Activated CD4-positive, alpha-beta memory T cell treated with anti-CD3 and anti-CD28 coated beads for 36 hours (primary cell): ENCODE measurements around the gene PAQR5. TPM values are rescaled to one million over a fixed set of nuclear protein-coding genes. Genes with fewer than 3 reads are reported as not detected.
"Not testable (repeated sequence)": the region's sequence is repeated elsewhere in the genome, so short reads cannot be mapped to it uniquely, and the experiment has no call there.

Experiments
- CTCF ChIA-PET: fragments of 350-600 bp; sonication (Branson Sonifier 250); formaldehyde crosslinking; loops from one replicate; lab custom pipeline; 2021; ENCODE audit warnings: antibody characterized with exemption, inconsistent platforms; lab: Charles Lee
- POLR2A ChIA-PET: fragments of 350-600 bp; sonication (Branson Sonifier 250); formaldehyde crosslinking; loops from one replicate; lab custom pipeline; 2021; ENCODE audit warnings: antibody characterized with exemption; lab: Charles Lee
- DNase-seq: peaks from one replicate; pipeline ENCODE4 v3.0.0-alpha.2; 2020
- H3K27ac Mint-ChIP-seq: one replicate; pipeline ENCODE4 v1.8.0; 2021; ENCODE audit warnings: mixed read lengths
- H3K27me3 Mint-ChIP-seq: one replicate; pipeline ENCODE4 v1.8.0; 2021; ENCODE audit warnings: mixed read lengths
- H3K36me3 Mint-ChIP-seq: one replicate; pipeline ENCODE4 v1.8.0; 2021; ENCODE audit warnings: mixed read lengths
- H3K4me1 Mint-ChIP-seq: one replicate; pipeline ENCODE4 v1.8.0; 2021; ENCODE audit warnings: low read depth, mixed read lengths
- H3K4me3 Mint-ChIP-seq: one replicate; pipeline ENCODE4 v1.8.0; 2021; ENCODE audit warnings: mild to moderate bottlenecking, mixed read lengths
- H3K9me3 Mint-ChIP-seq: one replicate; pipeline ENCODE4 v1.8.0; 2021; ENCODE audit warnings: mixed read lengths
- intact Hi-C: fragments of 100-400 bp; cut with micrococcal nuclease; formaldehyde crosslinking; loops from one replicate; pipeline ENCODE4 v1.15.1; 2023
- total RNA-seq, 2 experiments: library from RNA; stranded (reverse); gene quantifications; one replicate each; pipeline ENCODE4 v1.2.3, GENCODE V29; 2021

The PAQR5 gene
- total RNA-seq, 2 experiments from 2014 or later = 0.10 to 0.15 TPM

- ChIA-PET POLR2A (no interaction called here), CTCF (interaction anchor here (1.8 to 2.0 kb wide), 2 partner anchors 16 to 53 kb away, joined by 5 to 8 read pairs; no protein-coding TSS in a partner anchor)
- no peaks in the 10 kb centered on the region for H3K9me3 Mint-ChIP-seq
- intact Hi-C loops = no loop called here
- peaks cover 20% of the 10 kb centered on the region for H3K4me1 Mint-ChIP-seq
- no peak overlapping the region for H3K27ac Mint-ChIP-seq
- H3K4me3 Mint-ChIP-seq = no peak overlapping the region
- no peak for DNase-seq
- H3K36me3 Mint-ChIP-seq = peaks cover 33% of the 10 kb centered on the region
- H3K27me3 Mint-ChIP-seq = no peaks in the 10 kb centered on the region
Observed at GRCh38 chr15:69446953-69447352, 148.2 kb downstream of the PAQR5 start.

- H3K27ac Mint-ChIP-seq, H3K9me3 Mint-ChIP-seq, DNase-seq, H3K4me3 Mint-ChIP-seq, H3K27me3 Mint-ChIP-seq, POLR2A ChIA-PET: not testable (repeated sequence)
- peaks cover 49% of the 10 kb centered on the region for H3K36me3 Mint-ChIP-seq
- H3K4me1 Mint-ChIP-seq = peaks cover 12% of the 10 kb centered on the region
- intact Hi-C loops = loop anchor here (5.0 kb wide), 2 partner anchors 633 to 647 kb away; partner anchors contain the start of gene TLE3
- CTCF ChIA-PET = interaction anchor here (2.3 kb wide), 1 partner anchor 13 kb away, joined by 11 read pairs; no protein-coding TSS in a partner anchor
Observed at GRCh38 chr15:69450221-69450620, 151.5 kb downstream of the PAQR5 start.

GRCh38 chr15:69450968-69451695 is 152.4 kb downstream of the PAQR5 start:
- Mint-ChIP-seq H3K9me3 (no peaks in the 10 kb centered on the region), H3K36me3 (peaks cover 51% of the 10 kb centered on the region), H3K27me3 (no peaks in the 10 kb centered on the region), H3K4me1 (peaks cover 21% of the 10 kb centered on the region), H3K27ac (peak overlapping the region; percentile 95), H3K4me3 (peak overlapping the region; percentile 93)
- CTCF ChIA-PET = interaction anchor here (0.6 to 4.5 kb wide), 5 partner anchors 11 to 56 kb away, joined by 3 to 74 read pairs (median 13); no protein-coding TSS in a partner anchor
- POLR2A ChIA-PET = interaction anchor here (0.7 to 4.2 kb wide), 13 partner anchors 8 to 646 kb away, joined by 3 to 105 read pairs (median 11); partner anchors contain the start of genes GLCE, KIF23 and TLE3
- DNase-seq = no peak
- intact Hi-C loops = loop anchor here (5.0 kb wide), 2 partner anchors 634 to 646 kb away; partner anchors contain the start of gene TLE3

- Mint-ChIP-seq H3K27me3 (no peaks in the 10 kb centered on the region), H3K9me3 (no peaks in the 10 kb centered on the region), H3K4me1 (peaks cover 23% of the 10 kb centered on the region), H3K27ac (peak overlapping the region; percentile 95), H3K4me3 (peak overlapping the region; percentile 93), H3K36me3 (peaks cover 48% of the 10 kb centered on the region)
- intact Hi-C loops = loop anchor here (1.0 to 5.0 kb wide), 6 partner anchors 10 to 645 kb away; partner anchors contain the start of genes GLCE, KIF23 and TLE3
- DNase-seq = peak; percentile 46
- ChIA-PET POLR2A (interaction anchor here (0.8 to 4.2 kb wide), 19 partner anchors 9 to 645 kb away, joined by 3 to 105 read pairs (median 4); partner anchors contain the start of genes GLCE, KIF23 and TLE3), CTCF (interaction anchor here (1.2 to 4.5 kb wide), 4 partner anchors 10 to 39 kb away, joined by 3 to 74 read pairs (median 16); no protein-coding TSS in a partner anchor)
Observed at GRCh38 chr15:69451951-69452691, 153.4 kb downstream of the PAQR5 start.

GRCh38 chr15:69452692-69453521 is 154.2 kb downstream of the PAQR5 start, which contains the start of gene RPLP1:
Gene RPLP1 (plus strand): TSS chr15:69452818. CDS start chr15:69452949, 131 bp downstream.
- Mint-ChIP-seq H3K27me3 (no peaks in the 10 kb centered on the region), H3K4me1 (peaks cover 23% of the 10 kb centered on the region), H3K27ac (peak within 1 kb of the TSS; percentile 95), H3K4me3 (peak within 1 kb of the TSS; percentile 93), H3K36me3 (peaks cover 44% of the 10 kb centered on the region), H3K9me3 (no peaks in the 10 kb centered on the region)
- ChIA-PET CTCF (interaction anchor here (1.0 to 4.5 kb wide), 6 partner anchors 10 to 1014 kb away, joined by 3 to 74 read pairs (median 8); partner anchors contain the start of genes KIF23 and TLE3), POLR2A (interaction anchor here (0.7 to 4.2 kb wide), 21 partner anchors 10 to 644 kb away, joined by 3 to 105 read pairs (median 4); partner anchors contain the start of genes GLCE, KIF23 and TLE3)
- DNase-seq = peak; percentile 97
- intact Hi-C loops = loop anchor here (1.0 to 5.0 kb wide), 6 partner anchors 9 to 644 kb away; partner anchors contain the start of genes GLCE, KIF23 and TLE3

- DNase-seq = no peak
- intact Hi-C loops = loop anchor here (5.0 kb wide), 2 partner anchors 638 to 642 kb away; partner anchors contain the start of gene TLE3
- peak overlapping the region; percentile 93 for H3K4me3 Mint-ChIP-seq
- peaks cover 41% of the 10 kb centered on the region for H3K36me3 Mint-ChIP-seq
- H3K9me3 Mint-ChIP-seq = no peaks in the 10 kb centered on the region
- CTCF ChIA-PET = interaction anchor here (0.8 to 4.5 kb wide), 3 partner anchors 8 to 13 kb away, joined by 3 to 74 read pairs (median 3); no protein-coding TSS in a partner anchor
- H3K4me1 Mint-ChIP-seq = peaks cover 23% of the 10 kb centered on the region
- POLR2A ChIA-PET = interaction anchor here (1.6 to 4.2 kb wide), 5 partner anchors 9 to 636 kb away, joined by 4 to 105 read pairs (median 28); partner anchors contain the start of genes GLCE and KIF23
- peak overlapping the region; percentile 95 for H3K27ac Mint-ChIP-seq
- H3K27me3 Mint-ChIP-seq = no peaks in the 10 kb centered on the region
Observed at GRCh38 chr15:69454953-69455352, 156.2 kb downstream of the PAQR5 start.

- no peaks in the 10 kb centered on the region for H3K27me3 Mint-ChIP-seq
- DNase-seq = no peak
- H3K9me3 Mint-ChIP-seq = no peaks in the 10 kb centered on the region
- H3K4me1 Mint-ChIP-seq = peaks cover 22% of the 10 kb centered on the region
- ChIA-PET POLR2A (interaction anchor here (1.0 to 2.9 kb wide), 2 partner anchors 10 to 11 kb away, joined by 3 to 18 read pairs; no protein-coding TSS in a partner anchor), CTCF (interaction anchor here (0.7 to 2.4 kb wide), 4 partner anchors 9 to 12 kb away, joined by 3 to 9 read pairs (median 3); no protein-coding TSS in a partner anchor)
- intact Hi-C loops = no loop called here
- no peak overlapping the region for H3K4me3 Mint-ChIP-seq
- peak overlapping the region; percentile 95 for H3K27ac Mint-ChIP-seq
- peaks cover 41% of the 10 kb centered on the region for H3K36me3 Mint-ChIP-seq
Observed at GRCh38 chr15:69456208-69457166, 157.8 kb downstream of the PAQR5 start.

Other genes with a start within 250 kb of the PAQR5 start
- 1 to 10 TPM; 3.9 to 4.4 TPM for gene GLCE, start 138.3 kb upstream of the PAQR5 start, total RNA-seq
- 10 to 100 TPM; 55.6 to 63.1 TPM for gene KIF23, start 115.4 kb downstream of the PAQR5 start, total RNA-seq
- 1,000 to 10,000 TPM; 2,547 to 2,620 TPM for gene RPLP1, start 153.9 kb downstream of the PAQR5 start, total RNA-seq